Testis (tissue), 2 donors: Measurements from ENCODE around the gene ANKRD11.

ENCODE experiments used
- CTCF ChIP-seq, 3 experiments: fragments of 450-650 bp in 2 of 3; fragments of 200-600 bp in 1 of 3; sonication (generic) in 1 of 3; IDR thresholded peaks; one replicate each; pipeline ENCODE4 v1.5.1; 2016 to 2019; ENCODE audit warnings: antibody characterized with exemption in 3 of 3, mild to moderate bottlenecking in 2 of 3, moderate library complexity in 1 of 3
- POLR2A ChIP-seq: fragments of 450-650 bp; IDR thresholded peaks from one replicate; pipeline ENCODE4 v1.6.1; 2017; ENCODE audit warnings: antibody characterized with exemption, mild to moderate bottlenecking, moderate library complexity

DNA sequence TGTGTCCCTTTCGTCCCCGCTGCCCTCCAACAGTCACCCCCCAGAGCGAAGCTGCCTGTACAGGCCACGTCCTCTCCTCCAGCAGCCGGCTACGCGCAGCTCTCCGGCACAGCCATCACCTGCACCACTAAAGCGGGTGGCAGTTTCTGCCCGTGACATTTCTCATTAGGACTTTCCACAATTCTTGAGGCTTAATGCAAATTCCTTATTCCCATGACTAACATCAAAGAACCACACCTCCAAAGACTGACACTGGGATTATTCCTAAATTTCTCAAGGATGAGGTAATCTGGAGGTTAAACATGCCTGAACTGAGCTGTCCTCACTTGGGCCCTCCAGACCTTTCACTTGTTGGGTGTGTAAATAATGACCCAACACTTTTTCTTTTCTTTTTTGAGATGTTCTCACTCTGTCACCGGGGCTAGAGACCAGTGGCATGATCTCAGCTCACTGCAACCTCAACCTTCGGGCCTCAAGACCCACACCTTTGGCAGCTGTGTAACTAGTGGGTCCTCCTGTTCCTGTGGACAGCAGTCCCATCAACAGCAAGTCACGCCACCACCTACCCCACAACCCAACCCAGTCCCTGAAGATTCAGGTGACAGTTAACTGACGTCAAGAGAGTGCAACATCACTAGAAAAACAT, 11.7 kb downstream of the ANKRD11 start:
- no peak for TF ChIP-seq CTCF (IDR thresholded peaks at IDR 0.05)
- no peak for TF ChIP-seq POLR2A
